Dermis blood vessel endothelial cell (primary cell): ENCODE measurements around the gene OR2M4. TPM values are rescaled to one million over a fixed set of nuclear protein-coding genes. Genes with fewer than 3 reads are reported as not detected.
"Not testable (repeated sequence)": the region's sequence is repeated elsewhere in the genome, so short reads cannot be mapped to it uniquely, and the experiment has no call there.

Experiments used
- DNase-seq: peaks from one replicate; pipeline ENCODE4 v3.0.0; 2010
- total RNA-seq: library from RNA; depleted of rRNA; stranded (reverse); fragments of >200 nt; gene quantifications from 2 replicates; pipeline ENCODE4 v1.2.3, GENCODE V29; 2014

OR2M4 gene, protein sequence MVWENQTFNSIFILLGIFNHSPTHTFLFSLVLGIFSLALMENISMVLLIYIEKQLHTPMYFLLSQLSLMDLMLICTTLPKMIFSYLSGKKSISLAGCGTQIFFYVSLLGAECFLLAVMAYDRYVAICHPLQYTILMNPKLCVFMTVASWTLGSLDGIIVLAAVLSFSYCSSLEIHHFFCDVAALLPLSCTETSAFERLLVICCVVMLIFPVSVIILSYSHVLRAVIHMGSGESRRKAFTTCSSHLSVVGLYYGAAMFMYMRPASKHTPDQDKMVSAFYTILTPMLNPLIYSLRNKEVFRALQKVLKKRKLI
- total RNA-seq, result not detected in 2 replicates

DNA sequence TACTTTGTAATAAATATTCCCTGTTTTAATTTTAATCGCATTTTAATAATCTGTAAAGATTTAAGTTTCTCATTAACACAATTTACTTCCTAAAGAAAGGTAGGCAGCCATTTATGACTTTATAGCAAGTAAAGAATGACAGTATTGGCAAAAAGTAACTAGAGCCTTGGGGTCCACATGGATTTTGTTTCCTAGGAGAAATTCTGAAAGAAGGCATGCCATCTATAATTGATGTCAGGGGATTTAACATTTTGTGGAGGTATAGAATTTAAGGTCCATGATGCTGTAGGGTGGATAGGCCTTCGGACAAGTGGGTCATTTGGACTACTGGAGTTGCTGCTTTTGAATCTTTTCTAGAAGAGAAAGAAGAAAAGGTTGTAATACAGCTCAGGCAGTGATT, at the start of gene OR2M4:
Gene OR2M4, plus strand, starts transcription at position 301 of the 400 bp plus-strand sequence. CDS start 7,512 bp downstream, outside the sequence.
- no peak for DNase-seq

DNA sequence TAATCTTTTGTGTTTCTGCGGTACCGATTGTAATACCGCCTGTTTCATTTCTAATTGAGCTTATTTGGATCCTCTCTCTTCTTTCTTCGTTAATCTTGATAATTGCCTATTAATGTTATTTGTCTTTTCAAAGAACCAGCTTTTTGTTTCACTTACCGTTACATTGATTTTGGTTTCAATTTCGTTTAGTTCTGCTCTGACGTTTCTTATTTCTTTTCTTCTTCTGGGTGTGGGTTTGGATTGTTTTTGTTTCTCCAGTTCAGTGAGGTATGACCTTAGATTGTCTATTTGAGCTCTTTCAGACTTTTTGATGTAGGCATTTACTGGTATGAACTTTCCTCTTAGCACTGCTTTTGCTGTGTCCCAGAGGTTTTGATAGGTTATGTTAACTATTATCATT, 47.2 kb upstream of the OR2M4 start:
- DNase-seq, result no peak

GRCh38 chr1:248187363-248187762, 43.9 kb upstream of the OR2M4 start:
- DNase-seq, result no peak

- DNase-seq, result no peak
These were observed 42.2 kb upstream of the OR2M4 start for GRCh38 chr1:248189026-248189425.

GRCh38 chr1:248194117-248194516, 37.1 kb upstream of the OR2M4 start:
- no peak for DNase-seq

GRCh38 chr1:248196965-248197364, 34.3 kb upstream of the OR2M4 start, which contains the start of gene OR2M3:
Gene OR2M3 (plus strand): TSS chr1:248197265. CDS start chr1:248203068, 5,803 bp downstream.
- no peak for DNase-seq

DNA sequence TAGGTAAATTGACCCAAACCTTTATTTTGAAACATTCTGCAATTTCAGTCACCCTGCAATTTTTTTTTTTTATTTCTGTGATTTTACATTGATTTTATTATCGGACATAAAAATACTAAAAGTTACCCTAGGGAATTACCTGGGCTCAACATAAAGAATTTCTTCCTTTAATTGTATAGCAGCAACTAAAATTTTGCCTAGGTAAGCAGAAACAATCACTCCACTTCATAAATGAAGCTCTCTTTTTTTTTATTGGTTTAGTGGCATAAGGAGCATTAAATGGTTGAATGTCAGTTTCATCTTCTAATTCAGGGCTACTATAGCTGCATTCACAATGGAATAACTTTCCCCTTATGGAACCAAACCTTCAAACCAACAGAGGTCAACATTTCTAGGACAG, 15.3 kb upstream of the OR2M4 start:
- DNase-seq, result no peak

- DNase-seq, result no peak
These were observed 5.7 kb upstream of the OR2M4 start for GRCh38 chr1:248225537-248225936.

GRCh38 chr1:248229360-248229908, 1.8 kb upstream of the OR2M4 start:
- DNase-seq, result no peak

DNA sequence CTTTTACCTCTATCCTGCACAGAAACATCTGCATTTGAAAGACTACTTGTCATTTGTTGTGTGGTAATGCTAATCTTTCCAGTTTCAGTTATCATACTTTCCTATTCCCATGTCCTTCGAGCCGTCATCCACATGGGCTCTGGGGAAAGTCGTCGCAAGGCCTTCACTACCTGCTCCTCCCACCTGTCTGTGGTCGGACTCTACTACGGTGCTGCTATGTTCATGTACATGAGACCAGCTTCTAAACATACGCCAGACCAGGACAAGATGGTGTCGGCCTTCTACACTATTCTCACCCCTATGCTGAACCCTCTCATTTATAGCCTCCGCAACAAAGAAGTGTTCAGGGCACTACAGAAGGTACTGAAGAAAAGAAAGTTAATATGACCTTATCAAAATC, 8.3 kb downstream of the OR2M4 start:
- DNase-seq, result no peak

DNA sequence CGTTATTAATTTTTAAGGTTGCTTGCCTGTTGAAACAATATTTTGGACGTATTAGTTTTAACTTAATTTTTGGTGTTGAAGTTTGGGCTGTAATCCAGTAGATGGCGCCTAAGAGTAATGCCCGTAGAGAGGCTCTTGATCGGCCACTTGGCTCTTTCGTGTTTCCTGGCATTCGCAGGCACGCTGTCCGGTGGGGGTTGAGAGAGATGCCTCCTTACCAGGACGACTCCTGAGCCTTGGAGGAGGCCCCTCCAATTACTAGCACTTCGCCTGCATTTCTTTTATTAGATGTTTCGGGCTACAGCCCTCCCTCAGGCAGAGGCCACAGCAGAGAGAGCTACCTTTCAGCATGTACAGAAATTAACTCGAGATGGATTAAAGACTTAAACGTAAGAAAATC, 12.0 kb downstream of the OR2M4 start:
- DNase-seq, result peak; percentile 42

DNA sequence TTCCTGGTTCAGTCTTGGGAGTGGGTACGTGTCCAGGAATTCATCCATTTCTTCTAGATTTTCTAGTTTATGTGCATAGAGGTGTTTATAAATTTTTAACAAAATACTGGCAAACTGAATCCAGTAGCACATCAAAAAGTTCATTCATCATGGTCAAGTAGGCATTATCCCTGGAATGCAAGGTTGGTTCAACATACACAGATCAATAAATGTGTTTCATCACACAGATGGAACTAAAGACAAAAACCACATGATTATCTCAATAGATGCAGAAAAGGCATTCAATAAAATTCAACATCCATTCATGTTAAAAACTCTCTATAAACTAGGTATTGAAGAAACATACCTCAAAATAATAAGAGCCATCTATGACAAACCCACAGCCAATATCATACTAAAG, 28.1 kb downstream of the OR2M4 start:
- not testable (repeated sequence) for DNase-seq

GRCh38 chr1:248268178-248268577, 37.0 kb downstream of the OR2M4 start:
- DNase-seq, result no peak

DNA sequence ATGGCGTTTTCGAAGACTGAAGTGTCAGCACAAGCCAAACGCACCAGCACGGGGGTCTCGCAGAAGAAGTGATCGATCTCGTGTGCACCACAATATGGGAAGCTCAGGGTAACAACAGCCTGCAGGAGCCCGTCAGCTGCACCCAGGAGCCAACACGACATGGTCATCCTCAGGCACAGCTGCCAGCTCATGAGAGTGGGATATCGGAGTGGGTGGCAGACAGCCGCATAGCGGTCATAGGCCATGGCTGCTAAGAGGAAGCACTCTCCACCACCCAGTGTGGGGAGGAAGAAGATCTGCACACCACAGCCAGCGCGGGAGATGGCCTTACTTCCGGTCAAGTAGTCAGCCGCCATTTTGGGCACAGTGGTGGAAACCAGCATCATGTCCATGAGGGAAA, 42.0 kb downstream of the OR2M4 start:
- not testable (repeated sequence) for DNase-seq

DNA sequence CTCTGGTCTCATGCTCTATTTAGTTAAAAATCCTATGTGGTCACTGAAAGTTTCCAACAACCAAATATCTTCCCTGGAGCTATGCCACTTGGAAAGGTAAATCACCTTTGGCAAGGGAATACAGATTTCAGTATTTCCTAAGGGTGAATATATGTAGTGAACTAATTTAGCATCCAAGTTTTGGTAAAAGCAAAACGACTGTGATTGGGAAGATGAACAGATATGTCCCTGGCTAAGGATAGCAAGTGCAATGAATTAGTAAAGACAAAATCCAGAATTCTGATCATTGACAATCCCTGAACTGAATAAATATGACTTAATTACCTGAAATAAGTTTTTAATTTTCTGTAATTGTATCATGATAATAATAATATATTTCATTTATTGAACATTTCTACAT, 46.7 kb downstream of the OR2M4 start, which contains the start of gene OR2T33:
Gene OR2T33, minus strand, starts transcription at position 101 of the 400 bp plus-strand sequence. CDS start 4,162 bp downstream, outside the sequence.
- no peak for DNase-seq

GRCh38 chr1:248288391-248288790, 57.2 kb downstream of the OR2M4 start:
- no peak for DNase-seq

Other genes with a start within 250 kb of the OR2M4 start
- gene OR2L5, start 217.8 kb upstream of the OR2M4 start, total RNA-seq, result not detected in 2 replicates
- gene OR2L2, start 201.3 kb upstream of the OR2M4 start, total RNA-seq, result under 0.01 TPM in 1 of 2 replicates, not detected in the other
- not detected in 2 replicates for gene OR2L3, start 184.6 kb upstream of the OR2M4 start, total RNA-seq
- not detected in 2 replicates for gene OR2L13, start 136.2 kb upstream of the OR2M4 start, total RNA-seq
- gene OR2M5, start 86.3 kb upstream of the OR2M4 start, total RNA-seq, result not detected in 2 replicates
- not detected in 2 replicates for gene OR2M2, start 56.6 kb upstream of the OR2M4 start, total RNA-seq
- not detected in 2 replicates for gene OR2M3, start 34.2 kb upstream of the OR2M4 start, total RNA-seq
- not detected in 2 replicates for gene OR2T33, start 46.6 kb downstream of the OR2M4 start, total RNA-seq
- not detected in 2 replicates for gene OR2T12, start 72.0 kb downstream of the OR2M4 start, total RNA-seq
- gene OR2M7, start 93.2 kb downstream of the OR2M4 start, total RNA-seq, result not detected in 2 replicates
- not detected in 2 replicates for gene OR14C36, start 117.4 kb downstream of the OR2M4 start, total RNA-seq
- gene OR2T4, start 130.2 kb downstream of the OR2M4 start, total RNA-seq, result not detected in 2 replicates
- not detected in 2 replicates for gene OR2T6, start 144.3 kb downstream of the OR2M4 start, total RNA-seq
- not detected in 2 replicates for gene OR2T1, start 171.6 kb downstream of the OR2M4 start, total RNA-seq
- not detected in 2 replicates for gene OR2T2, start 214.2 kb downstream of the OR2M4 start, total RNA-seq
- not detected in 2 replicates for gene OR2T3, start 241.9 kb downstream of the OR2M4 start, total RNA-seq